ENCODE data around the gene SHOC1. TPM values are rescaled to one million over a fixed set of nuclear protein-coding genes. Genes with fewer than 3 reads are reported as not detected.

Gene SHOC1
- total RNA-seq, 1 donor from 2014 or later = not detected

DNA sequence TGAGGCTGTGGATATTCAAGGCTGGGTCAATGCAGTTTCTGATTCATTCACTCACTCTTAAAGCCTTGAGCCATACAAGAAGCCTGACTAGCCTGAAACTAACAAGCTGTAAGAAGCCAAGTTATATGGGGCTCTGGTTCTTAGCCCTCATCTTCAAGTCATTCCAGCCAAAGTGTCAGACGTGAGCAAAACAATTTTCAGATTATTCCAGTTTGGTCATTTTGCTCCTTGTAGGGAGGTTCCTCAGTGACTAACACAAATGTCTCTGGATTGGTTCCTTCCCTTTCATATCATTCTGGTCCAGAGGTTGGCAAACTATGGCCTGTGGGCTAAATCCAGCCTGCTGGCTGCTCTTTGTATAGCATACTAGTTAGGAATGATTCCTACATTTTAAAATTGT is 12.5 kb upstream of the SHOC1 start:
- FAIRE-seq = no peak
- no peak for DNase-seq (ENCODE audit: low read depth)
- H3K27me3 ChIP-seq (ENCODE audit: insufficient read depth, low read length) = no peaks in the 10 kb centered on the region
- TF ChIP-seq, protein P1, sequence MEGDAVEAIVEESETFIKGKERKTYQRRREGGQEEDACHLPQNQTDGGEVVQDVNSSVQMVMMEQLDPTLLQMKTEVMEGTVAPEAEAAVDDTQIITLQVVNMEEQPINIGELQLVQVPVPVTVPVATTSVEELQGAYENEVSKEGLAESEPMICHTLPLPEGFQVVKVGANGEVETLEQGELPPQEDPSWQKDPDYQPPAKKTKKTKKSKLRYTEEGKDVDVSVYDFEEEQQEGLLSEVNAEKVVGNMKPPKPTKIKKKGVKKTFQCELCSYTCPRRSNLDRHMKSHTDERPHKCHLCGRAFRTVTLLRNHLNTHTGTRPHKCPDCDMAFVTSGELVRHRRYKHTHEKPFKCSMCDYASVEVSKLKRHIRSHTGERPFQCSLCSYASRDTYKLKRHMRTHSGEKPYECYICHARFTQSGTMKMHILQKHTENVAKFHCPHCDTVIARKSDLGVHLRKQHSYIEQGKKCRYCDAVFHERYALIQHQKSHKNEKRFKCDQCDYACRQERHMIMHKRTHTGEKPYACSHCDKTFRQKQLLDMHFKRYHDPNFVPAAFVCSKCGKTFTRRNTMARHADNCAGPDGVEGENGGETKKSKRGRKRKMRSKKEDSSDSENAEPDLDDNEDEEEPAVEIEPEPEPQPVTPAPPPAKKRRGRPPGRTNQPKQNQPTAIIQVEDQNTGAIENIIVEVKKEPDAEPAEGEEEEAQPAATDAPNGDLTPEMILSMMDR (IDR thresholded peaks at IDR 0.05; ENCODE audit: insufficient read depth, low read depth, low read length) = no peak
- TF ChIP-seq EZH2 (IDR thresholded peaks at IDR 0.05; ENCODE audit: insufficient read depth, low read length) = no peak
- H3K9me3 ChIP-seq (ENCODE audit: insufficient read depth, low read depth, low read length) = no peaks in the 10 kb centered on the region
- no peaks in the 10 kb centered on the region for H4K20me1 ChIP-seq (ENCODE audit: insufficient read depth, low read length)
- no peak overlapping the region for H3K9ac ChIP-seq (ENCODE audit: low read length)
- Mint-ChIP-seq H3K9me3 (ENCODE audit: unreplicated experiment) (no peaks in the 10 kb centered on the region), H3K27ac (ENCODE audit: unreplicated experiment) (no peak overlapping the region), H3K4me3 (ENCODE audit: unreplicated experiment) (no peak overlapping the region), H3K36me3 (ENCODE audit: low read depth, unreplicated experiment) (peaks cover 3% of the 10 kb centered on the region), H3K27me3 (ENCODE audit: low read depth, unreplicated experiment) (no peaks in the 10 kb centered on the region), H3K4me1 (ENCODE audit: low read depth, unreplicated experiment) (peaks cover 8% of the 10 kb centered on the region)
- H2AFZ ChIP-seq (ENCODE audit: low read depth, low read length) = no peak overlapping the region
- H3K79me2 ChIP-seq (ENCODE audit: insufficient read depth, low read length) = no peaks in the 10 kb centered on the region
- no peak overlapping the region for H3K4me2 ChIP-seq (ENCODE audit: low read length)
- no peak overlapping the region for H3K4me3 ChIP-seq (ENCODE audit: insufficient read depth, low read depth, low read length)
- H3K36me3 ChIP-seq (ENCODE audit: insufficient read depth, low read length) = no peaks in the 10 kb centered on the region
- no peak overlapping the region for H3K27ac ChIP-seq (ENCODE audit: low read depth, low read length)
- H3K4me1 ChIP-seq (ENCODE audit: insufficient read depth, low read length) = peaks cover 9% of the 10 kb centered on the region

DNA sequence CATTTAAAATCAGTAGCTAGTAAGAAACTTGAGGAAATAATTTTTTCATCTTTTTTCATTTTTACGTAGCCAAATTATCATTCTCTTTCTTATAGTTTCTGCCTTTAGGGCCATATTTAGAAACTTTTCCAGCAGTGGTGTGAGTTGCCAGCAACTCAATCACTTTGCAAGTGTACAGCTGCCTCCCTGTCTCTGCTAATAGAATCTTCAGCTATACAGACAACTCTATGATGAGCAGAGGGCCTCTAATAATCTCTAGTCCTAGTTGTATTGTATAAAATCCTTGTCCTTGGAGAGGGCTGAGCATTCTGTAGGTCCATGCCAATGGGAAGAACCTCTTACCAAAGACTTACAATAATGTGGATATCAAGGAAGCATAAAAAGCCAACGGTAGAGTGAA is 11.5 kb upstream of the SHOC1 start:
- no peaks in the 10 kb centered on the region for H3K36me3 ChIP-seq (ENCODE audit: insufficient read depth, low read length)
- Mint-ChIP-seq H3K4me3 (ENCODE audit: unreplicated experiment) (no peak overlapping the region), H3K27ac (ENCODE audit: unreplicated experiment) (no peak overlapping the region), H3K9me3 (ENCODE audit: unreplicated experiment) (no peaks in the 10 kb centered on the region), H3K27me3 (ENCODE audit: low read depth, unreplicated experiment) (no peaks in the 10 kb centered on the region), H3K36me3 (ENCODE audit: low read depth, unreplicated experiment) (peaks cover 3% of the 10 kb centered on the region), H3K4me1 (ENCODE audit: low read depth, unreplicated experiment) (peaks cover 8% of the 10 kb centered on the region)
- no peak overlapping the region for H3K4me3 ChIP-seq (ENCODE audit: insufficient read depth, low read depth, low read length)
- H3K4me2 ChIP-seq (ENCODE audit: low read length) = peak overlapping the region; percentile 34
- H3K4me1 ChIP-seq (ENCODE audit: insufficient read depth, low read length) = peaks cover 9% of the 10 kb centered on the region
- no peak overlapping the region for H2AFZ ChIP-seq (ENCODE audit: low read depth, low read length)
- no peaks in the 10 kb centered on the region for H3K79me2 ChIP-seq (ENCODE audit: insufficient read depth, low read length)
- FAIRE-seq (no peak), DNase-seq (ENCODE audit: low read depth) (no peak)
- no peaks in the 10 kb centered on the region for H3K9me3 ChIP-seq (ENCODE audit: insufficient read depth, low read depth, low read length)
- TF ChIP-seq, protein P1 (IDR thresholded peaks at IDR 0.05; ENCODE audit: insufficient read depth, low read depth, low read length) = no peak
- no peak for TF ChIP-seq EZH2 (IDR thresholded peaks at IDR 0.05; ENCODE audit: insufficient read depth, low read length)
- H3K9ac ChIP-seq (ENCODE audit: low read length) = no peak overlapping the region
- H4K20me1 ChIP-seq (ENCODE audit: insufficient read depth, low read length) = no peaks in the 10 kb centered on the region
- no peaks in the 10 kb centered on the region for H3K27me3 ChIP-seq (ENCODE audit: insufficient read depth, low read length)
- H3K27ac ChIP-seq (ENCODE audit: low read depth, low read length) = peak overlapping the region; percentile 2

DNA sequence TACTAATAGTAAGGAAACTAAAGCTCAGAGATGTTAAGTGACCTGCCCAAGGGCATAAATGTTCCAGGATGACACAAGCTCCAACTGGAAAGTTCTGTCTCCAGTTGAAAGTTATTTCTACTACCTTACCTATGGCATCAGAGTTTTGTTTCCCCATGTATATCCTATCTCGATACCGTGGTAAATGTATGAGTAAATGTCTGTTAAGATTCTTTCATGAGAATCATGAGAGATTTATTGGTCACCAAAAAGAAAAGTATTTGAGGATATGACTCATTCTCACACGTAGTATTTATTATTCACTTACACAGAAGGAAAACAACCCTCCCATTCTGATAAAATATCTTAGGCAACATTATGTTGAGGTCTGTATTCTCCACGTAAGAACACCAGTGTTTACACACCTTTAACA is 11.1 kb upstream of the SHOC1 start:
- no peaks in the 10 kb centered on the region for H3K9me3 Mint-ChIP-seq (ENCODE audit: unreplicated experiment)
- FAIRE-seq = no peak
- no peak overlapping the region for H2AFZ ChIP-seq (ENCODE audit: low read depth, low read length)

More for the DNA sequence above, 11.1 kb upstream of the SHOC1 start:
- peak; percentile 78 for DNase-seq (ENCODE audit: low read depth)
- Mint-ChIP-seq H3K4me3 (ENCODE audit: unreplicated experiment) (no peak overlapping the region), H3K27me3 (ENCODE audit: low read depth, unreplicated experiment) (no peaks in the 10 kb centered on the region), H3K27ac (ENCODE audit: unreplicated experiment) (no peak overlapping the region), H3K36me3 (ENCODE audit: low read depth, unreplicated experiment) (peaks cover 3% of the 10 kb centered on the region), H3K4me1 (ENCODE audit: low read depth, unreplicated experiment) (peaks cover 8% of the 10 kb centered on the region)
- Histone ChIP-seq H3K27me3 (ENCODE audit: insufficient read depth, low read length) (no peaks in the 10 kb centered on the region), H3K4me3 (ENCODE audit: insufficient read depth, low read depth, low read length) (no peak overlapping the region), H3K9me3 (ENCODE audit: insufficient read depth, low read depth, low read length) (no peaks in the 10 kb centered on the region), H3K36me3 (ENCODE audit: insufficient read depth, low read length) (no peaks in the 10 kb centered on the region), H3K4me2 (ENCODE audit: low read length) (peak overlapping the region; percentile 34), H3K27ac (ENCODE audit: low read depth, low read length) (peak overlapping the region; percentile 54), H3K9ac (ENCODE audit: low read length) (no peak overlapping the region), H3K79me2 (ENCODE audit: insufficient read depth, low read length) (no peaks in the 10 kb centered on the region), H4K20me1 (ENCODE audit: insufficient read depth, low read length) (no peaks in the 10 kb centered on the region), H3K4me1 (ENCODE audit: insufficient read depth, low read length) (peaks cover 9% of the 10 kb centered on the region)
- TF ChIP-seq EZH2 (IDR thresholded peaks at IDR 0.05; ENCODE audit: insufficient read depth, low read length) = no peak
- TF ChIP-seq, protein P1 (IDR thresholded peaks at IDR 0.05; ENCODE audit: insufficient read depth, low read depth, low read length) = no peak

All from astrocyte (in vitro differentiated cells and primary cell).